ENCODE results near the gene ARHGAP10. TPM values are rescaled to one million over a fixed set of nuclear protein-coding genes. Genes with fewer than 3 reads are reported as not detected.
"Not testable (repeated sequence)": the region's sequence is repeated elsewhere in the genome, so short reads cannot be mapped to it uniquely, and the experiment has no call there.

Gene ARHGAP10
- polyA plus RNA-seq, 1 experiment: 31.1 TPM

- POLR2A ChIA-PET: no interaction called here
- DNase-seq (ENCODE audit: low read depth, low spot score): no peak
- Histone ChIP-seq H3K9me3 (ENCODE audit: control insufficient read depth, insufficient read depth, low read length) (peaks cover 2% of the 10 kb centered on the region; the same call in 1 of the 2 replicates), H3K4me3 (ENCODE audit: low read depth, low read length) (no peak overlapping the region), H3K27ac (ENCODE audit: low read depth, low read length) (no peak overlapping the region), H3K27me3 (ENCODE audit: control insufficient read depth, insufficient read depth, low read length) (no peaks in the 10 kb centered on the region)
- CTCF ChIA-PET: no interaction called here
- TF ChIP-seq CTCF (IDR thresholded peaks at IDR 0.05; ENCODE audit: low read depth, low read length): no peak
These were observed 170.0 kb downstream of the ARHGAP10 start for GRCh38 chr4:147901916-147902315.

GRCh38 chr4:147909225-147909624, 177.3 kb downstream of the ARHGAP10 start:
- Histone ChIP-seq H3K9me3 (ENCODE audit: control insufficient read depth, insufficient read depth, low read length) (no peaks in the 10 kb centered on the region), H3K27me3 (ENCODE audit: control insufficient read depth, insufficient read depth, low read length) (no peaks in the 10 kb centered on the region), H3K27ac (ENCODE audit: low read depth, low read length) (no peak overlapping the region), H3K4me3 (ENCODE audit: low read depth, low read length) (no peak overlapping the region)
- ChIA-PET POLR2A (no interaction called here), CTCF (interaction anchor here (2.4 kb wide), 1 partner anchor 43 kb away, joined by 10 read pairs; no protein-coding TSS in a partner anchor)
- no peak for TF ChIP-seq CTCF (IDR thresholded peaks at IDR 0.05; ENCODE audit: low read depth, low read length)
- DNase-seq (ENCODE audit: low read depth, low spot score): no peak

GRCh38 chr4:147910315-147910714, 178.4 kb downstream of the ARHGAP10 start:
- POLR2A ChIA-PET: no interaction called here
- TF ChIP-seq CTCF (IDR thresholded peaks at IDR 0.05; ENCODE audit: low read depth, low read length): no peak
- Histone ChIP-seq H3K4me3 (ENCODE audit: low read depth, low read length) (no peak overlapping the region), H3K9me3 (ENCODE audit: control insufficient read depth, insufficient read depth, low read length) (no peaks in the 10 kb centered on the region), H3K27ac (ENCODE audit: low read depth, low read length) (no peak overlapping the region), H3K27me3 (ENCODE audit: control insufficient read depth, insufficient read depth, low read length) (no peaks in the 10 kb centered on the region)
- no peak for DNase-seq (ENCODE audit: low read depth, low spot score)
- CTCF ChIA-PET: interaction anchor here (0.5 to 2.4 kb wide), 2 partner anchors 44 to 829 kb away, joined by 3 to 10 read pairs; no protein-coding TSS in a partner anchor

GRCh38 chr4:147912106-147912505, 180.2 kb downstream of the ARHGAP10 start:
- H3K9me3 ChIP-seq (ENCODE audit: control insufficient read depth, insufficient read depth, low read length): not testable (repeated sequence)
- ChIA-PET CTCF (interaction anchor here (1.0 to 1.6 kb wide), 3 partner anchors 13 to 121 kb away, joined by 4 to 12 read pairs (median 5); no protein-coding TSS in a partner anchor), POLR2A (interaction anchor here (0.9 kb wide), 1 partner anchor 15 kb away, joined by 5 read pairs; no protein-coding TSS in a partner anchor)

GRCh38 chr4:147913137-147913536, 181.2 kb downstream of the ARHGAP10 start:
- ChIA-PET POLR2A (no interaction called here), CTCF (no interaction called here)
- DNase-seq (ENCODE audit: low read depth, low spot score): no peak
- H3K9me3 ChIP-seq (ENCODE audit: control insufficient read depth, insufficient read depth, low read length): no peaks in the 10 kb centered on the region
- TF ChIP-seq CTCF (IDR thresholded peaks at IDR 0.05; ENCODE audit: low read depth, low read length): no peak
- no peak overlapping the region for H3K27ac ChIP-seq (ENCODE audit: low read depth, low read length)
- no peaks in the 10 kb centered on the region for H3K27me3 ChIP-seq (ENCODE audit: control insufficient read depth, insufficient read depth, low read length)
- no peak overlapping the region for H3K4me3 ChIP-seq (ENCODE audit: low read depth, low read length)

More at GRCh38 chr4:147912106-147912505, 180.2 kb downstream of the ARHGAP10 start:
- not testable (repeated sequence) for H3K27me3 ChIP-seq (ENCODE audit: control insufficient read depth, insufficient read depth, low read length); DNase-seq (ENCODE audit: low read depth, low spot score); H3K27ac ChIP-seq (ENCODE audit: low read depth, low read length); H3K4me3 ChIP-seq (ENCODE audit: low read depth, low read length)
